ENCODE results near the gene CR1L.
"Not testable (repeated sequence)": the region's sequence is repeated elsewhere in the genome, so short reads cannot be mapped to it uniquely, and the experiment has no call there.

GRCh38 chr1:207639362-207639761 is 5.6 kb upstream of the CR1L start:
- not testable (repeated sequence) for TF ChIP-seq POLR2AphosphoS5 (IDR thresholded peaks at IDR 0.05; ENCODE audit: low read depth, low read length); CTCF (IDR thresholded peaks at IDR 0.05)
